GM10248 (cell line): ENCODE measurements around the gene PLSCR3.

ENCODE experiments used
- CTCF ChIA-PET: fragments of 300-600 bp; sonication (Branson Sonifier 250); formaldehyde crosslinking; extraction: SDS; loops from one replicate; lab custom pipeline; 2021; ENCODE audit warnings: antibody characterized with exemption; lab: Yijun Ruan, JAX
- POLR2A ChIA-PET: fragments of 350-650 bp; sonication (Branson Sonifier 250); formaldehyde crosslinking; extraction: SDS; loops from one replicate; lab custom pipeline; 2020; ENCODE audit warnings: antibody characterized with exemption; lab: Yijun Ruan, JAX
- DNase-seq: peaks from one replicate; pipeline ENCODE4 v3.0.0; 2012; ENCODE audit errors: extremely low spot score
- CTCF ChIP-seq: IDR thresholded peaks from 2 replicates; pipeline ENCODE4 v1.5.1; 2012; ENCODE audit warnings: mild to moderate bottlenecking, low read depth; ENCODE audit errors: extremely low read depth, missing control alignments, control extremely low read depth

Gene PLSCR3

GRCh38 chr17:7394452-7395191 is at the start of gene PLSCR3:
Gene PLSCR3, minus strand, starts transcription at chr17:7394525. Its CDS starts 415 bp downstream, at chr17:7394110.
- POLR2A ChIA-PET, result interaction anchor here (1.0 kb wide), 1 partner anchor 9 kb away, joined by 10 read pairs; the partner anchor contains the start of gene TMEM256
- DNase-seq, result peak; percentile 96
- CTCF ChIA-PET, result interaction anchor here (1.3 to 1.9 kb wide), 4 partner anchors 8 to 39 kb away, joined by 3 to 5 read pairs (median 4); partner anchors contain the start of genes TMEM256 and TMEM95
- no peak for TF ChIP-seq CTCF

- no peak for TF ChIP-seq CTCF
- CTCF ChIA-PET, result interaction anchor here (0.8 to 5.4 kb wide), 9 partner anchors 8 to 117 kb away, joined by 3 to 39 read pairs (median 4); partner anchors contain the start of genes SENP3 and TMEM102
- no peak for DNase-seq
- POLR2A ChIA-PET, result interaction anchor here (1.2 to 1.7 kb wide), 2 partner anchors 40 to 41 kb away, joined by 3 to 6 read pairs; partner anchors contain the start of genes POLR2A and TMEM256
These were observed 49.5 kb upstream of the PLSCR3 start for GRCh38 chr17:7443499-7444485.

- CTCF ChIA-PET, result interaction anchor here (1.1 to 4.5 kb wide), 5 partner anchors 13 to 118 kb away, joined by 3 to 20 read pairs (median 9); partner anchors contain the start of genes SENP3 and TMEM95
These were observed 47.8 kb upstream of the PLSCR3 start for GRCh38 chr17:7442142-7442541.

GRCh38 chr17:7441266-7441665 is 46.9 kb upstream of the PLSCR3 start:
- no peak for DNase-seq
- TF ChIP-seq CTCF, result no peak
- ChIA-PET POLR2A (interaction anchor here (0.6 to 2.1 kb wide), 3 partner anchors 9 to 46 kb away, joined by 3 to 12 read pairs (median 4); partner anchors contain the start of gene POLR2A), CTCF (interaction anchor here (0.9 to 4.5 kb wide), 10 partner anchors 11 to 119 kb away, joined by 3 to 20 read pairs (median 5); partner anchors contain the start of genes SENP3, SPEM1 and TMEM95)

More at GRCh38 chr17:7442142-7442541, 47.8 kb upstream of the PLSCR3 start:
- TF ChIP-seq CTCF, result no peak
- POLR2A ChIA-PET, result no interaction called here
- no peak for DNase-seq

GRCh38 chr17:7440834-7441195 is 46.5 kb upstream of the PLSCR3 start:
- POLR2A ChIA-PET, result interaction anchor here (0.6 to 2.1 kb wide), 5 partner anchors 8 to 45 kb away, joined by 3 to 12 read pairs (median 5); partner anchors contain the start of gene POLR2A
- TF ChIP-seq CTCF, result no peak
- DNase-seq, result peak; percentile 78
- CTCF ChIA-PET, result interaction anchor here (0.9 to 4.5 kb wide), 10 partner anchors 11 to 120 kb away, joined by 3 to 20 read pairs (median 5); partner anchors contain the start of genes SENP3, SPEM1 and TMEM95
